ENCODE results near the gene PARN. TPM values are rescaled to one million over a fixed set of nuclear protein-coding genes. Genes with fewer than 3 reads are reported as not detected.

Gene PARN
- total RNA-seq, 4 donors from 2014 or later: 34.1 to 50.0 (median 40.3) TPM

- Histone ChIP-seq H3K9me3 (no peaks in the 10 kb centered on the region), H3K27ac (no peak overlapping the region), H3K36me3 (no peaks in the 10 kb centered on the region), H3K4me1 (no peaks in the 10 kb centered on the region), H3K4me3 (no peak overlapping the region), H3K27me3 (no peaks in the 10 kb centered on the region)
- no peak for TF ChIP-seq POLR2A (IDR thresholded peaks at IDR 0.05)
- TF ChIP-seq, protein P1, sequence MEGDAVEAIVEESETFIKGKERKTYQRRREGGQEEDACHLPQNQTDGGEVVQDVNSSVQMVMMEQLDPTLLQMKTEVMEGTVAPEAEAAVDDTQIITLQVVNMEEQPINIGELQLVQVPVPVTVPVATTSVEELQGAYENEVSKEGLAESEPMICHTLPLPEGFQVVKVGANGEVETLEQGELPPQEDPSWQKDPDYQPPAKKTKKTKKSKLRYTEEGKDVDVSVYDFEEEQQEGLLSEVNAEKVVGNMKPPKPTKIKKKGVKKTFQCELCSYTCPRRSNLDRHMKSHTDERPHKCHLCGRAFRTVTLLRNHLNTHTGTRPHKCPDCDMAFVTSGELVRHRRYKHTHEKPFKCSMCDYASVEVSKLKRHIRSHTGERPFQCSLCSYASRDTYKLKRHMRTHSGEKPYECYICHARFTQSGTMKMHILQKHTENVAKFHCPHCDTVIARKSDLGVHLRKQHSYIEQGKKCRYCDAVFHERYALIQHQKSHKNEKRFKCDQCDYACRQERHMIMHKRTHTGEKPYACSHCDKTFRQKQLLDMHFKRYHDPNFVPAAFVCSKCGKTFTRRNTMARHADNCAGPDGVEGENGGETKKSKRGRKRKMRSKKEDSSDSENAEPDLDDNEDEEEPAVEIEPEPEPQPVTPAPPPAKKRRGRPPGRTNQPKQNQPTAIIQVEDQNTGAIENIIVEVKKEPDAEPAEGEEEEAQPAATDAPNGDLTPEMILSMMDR (IDR thresholded peaks at IDR 0.05): no peak
- intact Hi-C loops (cut with DNase I; ENCODE audit: low total_unique reads): no loop called here
- no peak for DNase-seq
Observed at GRCh38 chr16:14454391-14454790, 175.7 kb downstream of the PARN start.

DNA sequence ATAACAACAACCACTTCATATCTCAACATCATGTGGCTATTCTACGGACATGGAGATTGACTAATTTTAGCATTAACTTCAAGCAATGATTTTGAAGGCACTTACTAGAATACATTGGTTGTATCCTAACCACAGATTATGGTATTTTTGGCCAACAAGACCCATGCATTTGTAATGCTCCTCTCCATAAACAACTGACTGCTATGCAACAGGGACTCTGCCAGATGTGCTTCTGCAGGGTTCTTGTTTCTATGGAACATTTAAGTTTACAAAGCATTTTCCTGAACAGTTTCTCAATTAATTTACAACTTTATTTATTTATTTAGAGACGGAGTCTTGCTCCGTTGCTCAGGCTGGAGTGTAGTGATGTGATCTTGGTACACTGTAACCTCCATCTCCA is 178.0 kb downstream of the PARN start:
- no peaks in the 10 kb centered on the region for H3K4me1 ChIP-seq
- no peak overlapping the region for H3K4me3 ChIP-seq
- no peak for DNase-seq

GRCh38 chr16:14450846-14451245 is 179.2 kb downstream of the PARN start:
- Histone ChIP-seq H3K27ac (no peak overlapping the region), H3K36me3 (no peaks in the 10 kb centered on the region), H3K9me3 (no peaks in the 10 kb centered on the region), H3K27me3 (no peaks in the 10 kb centered on the region), H3K4me3 (no peak overlapping the region), H3K4me1 (no peaks in the 10 kb centered on the region)
- intact Hi-C loops (cut with DNase I; ENCODE audit: low total_unique reads): no loop called here
- no peak for DNase-seq
- no peak for TF ChIP-seq POLR2A (IDR thresholded peaks at IDR 0.05)
- TF ChIP-seq, protein P1 (IDR thresholded peaks at IDR 0.05): no peak

More for the DNA sequence above, 178.0 kb downstream of the PARN start:
- TF ChIP-seq, protein P1 (IDR thresholded peaks at IDR 0.05): no peak
- TF ChIP-seq POLR2A (IDR thresholded peaks at IDR 0.05): no peak
- Histone ChIP-seq H3K27me3 (no peaks in the 10 kb centered on the region), H3K27ac (no peak overlapping the region), H3K9me3 (no peaks in the 10 kb centered on the region), H3K36me3 (no peaks in the 10 kb centered on the region)
- intact Hi-C loops (cut with DNase I; ENCODE audit: low total_unique reads): no loop called here

DNA sequence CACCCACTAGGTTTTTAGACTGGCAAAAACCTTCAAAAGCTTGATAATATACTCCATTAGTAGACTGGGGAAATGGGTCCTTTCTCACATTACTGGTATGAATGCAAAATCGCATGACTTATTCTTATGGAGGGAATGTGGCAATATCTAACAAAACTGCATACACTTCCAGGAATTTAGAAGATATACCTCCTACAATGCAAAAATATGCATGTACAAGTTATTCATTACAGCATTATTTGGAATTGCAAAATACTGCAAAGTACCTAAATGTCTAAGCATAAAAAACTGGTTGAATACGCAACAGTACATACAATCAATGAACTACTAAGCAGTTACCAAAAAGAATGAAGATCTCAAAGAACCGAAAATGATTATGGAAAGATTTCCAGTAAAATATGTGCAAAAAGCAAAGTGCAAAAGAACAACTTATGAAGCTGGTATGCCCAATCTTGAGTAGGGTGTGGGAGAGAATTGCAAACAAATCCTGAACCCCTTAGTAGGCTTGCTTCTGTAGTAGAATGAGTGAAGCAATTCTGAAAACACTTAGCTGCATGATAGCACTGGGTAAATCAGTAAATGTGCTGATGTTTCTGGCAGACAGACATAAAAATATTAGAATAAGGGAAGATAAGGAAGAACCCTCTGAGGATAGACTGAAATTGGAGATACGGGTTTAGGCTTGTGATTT is 180.1 kb downstream of the PARN start:
- no peak for TF ChIP-seq POLR2A (IDR thresholded peaks at IDR 0.05)
- TF ChIP-seq, protein P1 (IDR thresholded peaks at IDR 0.05): no peak

DNA sequence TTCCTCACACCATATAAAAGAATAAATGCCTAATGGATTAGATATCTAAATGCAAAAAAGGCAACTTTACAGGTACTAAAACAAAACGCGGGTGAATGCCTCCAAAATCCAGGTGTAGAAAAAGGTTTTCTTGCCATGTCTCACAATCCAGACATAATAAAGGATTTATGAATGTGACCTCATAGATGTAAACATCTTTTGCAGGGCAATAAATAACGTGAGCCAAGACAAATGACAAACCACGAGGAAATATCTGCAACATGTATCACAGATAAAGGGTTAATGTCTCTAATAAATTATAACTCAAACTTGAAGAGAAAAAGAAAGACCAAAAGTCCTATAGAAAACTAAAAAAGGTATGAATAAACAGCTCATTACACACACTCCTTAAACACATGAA is 180.7 kb downstream of the PARN start:
- no peak for TF ChIP-seq POLR2A (IDR thresholded peaks at IDR 0.05)
- TF ChIP-seq, protein P1 (IDR thresholded peaks at IDR 0.05): no peak
- intact Hi-C loops (cut with DNase I; ENCODE audit: low total_unique reads): no loop called here
- Histone ChIP-seq H3K27me3 (no peaks in the 10 kb centered on the region), H3K9me3 (no peaks in the 10 kb centered on the region), H3K27ac (no peak overlapping the region), H3K4me1 (no peaks in the 10 kb centered on the region), H3K36me3 (no peaks in the 10 kb centered on the region), H3K4me3 (no peak overlapping the region)
- DNase-seq: no peak

More for the DNA sequence above, 180.1 kb downstream of the PARN start:
- Histone ChIP-seq H3K4me1 (no peaks in the 10 kb centered on the region), H3K4me3 (no peak overlapping the region), H3K36me3 (no peaks in the 10 kb centered on the region), H3K27ac (no peak overlapping the region), H3K9me3 (no peaks in the 10 kb centered on the region), H3K27me3 (no peaks in the 10 kb centered on the region)
- intact Hi-C loops (cut with DNase I; ENCODE audit: low total_unique reads): no loop called here
- no peak for DNase-seq
